Lung microvascular endothelial cell (primary cell): ENCODE data around the gene TTC7B. TPM values are rescaled to one million over a fixed set of nuclear protein-coding genes. Genes with fewer than 3 reads are reported as not detected.

Experiments
- DNase-seq, 2 donors: peaks; one replicate each; pipeline versions ENCODE4 v3.0.0 to v3.0.0-alpha.2; 2010; ENCODE audit warnings: low read depth in 2 of 2
- total RNA-seq: library from RNA; depleted of rRNA; stranded (reverse); fragments of >200 nt; gene quantifications from 2 replicates; pipeline ENCODE4 v1.2.1, GENCODE V29; 2014

The TTC7B gene
- total RNA-seq, 1 donor from 2014 or later = 14.7 TPM

DNA sequence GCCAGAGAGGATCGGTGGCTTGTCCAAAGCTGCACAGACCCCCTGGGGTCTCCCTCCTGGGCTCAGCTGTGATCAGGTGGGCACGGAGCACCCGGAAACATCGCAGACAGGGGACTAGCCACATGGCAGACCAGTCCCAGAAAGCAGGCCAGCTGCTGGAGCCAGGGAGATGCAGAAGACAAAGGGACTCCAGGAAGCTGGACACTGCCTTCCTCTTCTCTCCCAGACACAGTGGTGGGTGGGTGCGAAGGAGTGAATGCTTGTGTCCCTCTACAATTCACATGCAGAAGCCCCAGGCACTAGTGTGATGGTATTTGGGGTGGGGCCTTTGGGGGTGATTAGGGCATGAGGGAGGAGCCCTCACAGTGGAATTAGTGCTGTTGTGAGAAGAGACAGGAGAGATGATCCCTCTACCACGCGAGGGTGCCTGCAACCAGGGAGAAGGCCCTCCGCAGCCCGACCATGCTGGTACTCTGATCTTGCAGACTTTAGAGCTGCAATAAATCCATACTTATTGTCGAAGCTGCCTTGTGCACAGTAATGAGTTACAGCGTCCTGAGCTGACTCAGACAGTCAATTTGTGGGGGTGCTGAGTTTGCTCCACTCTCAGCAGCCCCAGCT lies 324.2 kb downstream of the TTC7B start:
- no peak for DNase-seq

DNA sequence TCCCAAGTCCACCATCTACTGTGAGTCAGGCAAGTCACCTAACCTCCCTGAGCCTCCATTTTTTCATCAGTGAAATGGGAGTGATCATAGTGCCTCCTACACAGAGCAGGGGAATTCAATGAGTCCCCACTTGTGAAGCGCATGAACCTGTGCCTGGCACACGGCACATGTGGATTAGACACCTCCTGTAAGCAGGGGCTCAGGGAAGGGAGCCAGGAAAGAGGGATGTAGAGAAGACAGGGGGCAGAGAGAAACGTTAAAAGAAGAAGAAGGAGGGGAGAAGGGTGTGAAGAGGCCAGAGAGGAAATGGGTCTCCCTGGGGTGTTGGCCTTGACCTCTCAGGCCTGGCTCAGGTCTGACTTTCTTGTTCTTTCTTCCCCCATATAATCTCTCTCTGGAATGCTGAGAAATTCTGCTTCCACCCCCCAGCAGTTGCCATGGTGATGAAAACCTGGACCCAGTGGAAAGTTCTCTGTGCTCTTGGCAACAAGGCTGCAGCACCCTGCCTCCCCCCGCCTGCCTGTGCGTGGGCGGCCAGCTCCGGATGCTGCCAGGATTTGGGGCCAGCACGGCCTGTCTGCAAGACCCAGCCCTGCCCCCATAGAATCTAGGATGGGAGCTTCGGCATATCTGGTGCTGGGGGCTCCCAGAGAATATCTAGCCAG lies 324.9 kb downstream of the TTC7B start:
- peak in 1 of 2 donors; percentile 81 for DNase-seq

DNA sequence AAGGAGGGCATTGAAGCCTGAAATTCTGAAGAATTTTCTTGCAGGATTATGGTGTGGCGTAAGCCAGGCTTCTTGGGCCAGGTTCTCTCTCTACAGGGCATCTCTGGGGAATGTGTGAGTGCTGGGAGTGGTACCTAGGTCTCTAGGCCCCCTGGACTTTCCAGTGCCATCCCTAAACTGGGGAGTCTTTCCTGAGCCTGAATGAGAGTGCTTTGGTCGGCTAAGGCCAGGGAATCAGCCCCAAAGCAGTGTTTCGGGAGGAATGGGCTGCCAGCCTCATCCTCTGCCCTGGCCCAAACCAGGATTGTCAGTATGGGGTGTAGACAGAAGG lies 325.5 kb downstream of the TTC7B start:
- no peak for DNase-seq

DNA sequence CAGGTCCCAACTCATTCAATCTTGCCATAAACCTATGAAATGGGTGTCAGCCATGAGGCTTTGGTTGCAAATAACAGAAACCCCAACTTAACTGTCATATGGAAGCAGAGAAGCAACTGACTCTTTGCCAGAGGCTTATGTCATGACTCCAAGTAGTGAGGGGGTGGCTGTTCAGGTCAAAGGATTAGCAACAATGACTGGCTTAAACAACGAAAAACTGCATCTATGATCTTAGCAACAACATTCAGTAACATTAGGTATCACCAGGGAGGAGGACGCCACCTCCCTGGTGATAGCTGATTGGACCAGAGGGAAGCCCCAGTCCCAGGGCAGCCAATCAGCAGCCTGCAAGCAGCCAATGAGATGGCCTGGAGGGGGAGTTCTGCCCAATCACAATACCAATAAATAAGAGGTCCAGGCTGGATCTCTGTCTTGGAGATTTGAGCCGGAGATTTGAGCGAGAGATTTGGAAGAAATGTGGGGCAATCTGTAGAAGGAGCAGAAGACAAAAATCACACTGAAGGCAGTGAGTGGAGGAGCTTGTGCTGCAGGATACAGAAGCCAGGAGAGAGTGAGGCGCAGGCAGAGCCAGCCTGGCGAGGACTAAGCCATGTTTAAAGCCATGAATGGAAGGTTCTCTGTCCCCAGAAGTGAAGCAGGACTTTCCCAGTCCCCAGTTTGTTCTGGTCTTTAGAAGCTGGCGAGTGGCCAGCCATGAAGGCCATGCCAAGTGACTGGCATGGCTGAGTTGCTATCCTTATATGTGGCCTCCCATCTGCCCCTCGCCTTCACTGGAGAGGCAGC lies 326.1 kb downstream of the TTC7B start:
- DNase-seq = no peak

DNA sequence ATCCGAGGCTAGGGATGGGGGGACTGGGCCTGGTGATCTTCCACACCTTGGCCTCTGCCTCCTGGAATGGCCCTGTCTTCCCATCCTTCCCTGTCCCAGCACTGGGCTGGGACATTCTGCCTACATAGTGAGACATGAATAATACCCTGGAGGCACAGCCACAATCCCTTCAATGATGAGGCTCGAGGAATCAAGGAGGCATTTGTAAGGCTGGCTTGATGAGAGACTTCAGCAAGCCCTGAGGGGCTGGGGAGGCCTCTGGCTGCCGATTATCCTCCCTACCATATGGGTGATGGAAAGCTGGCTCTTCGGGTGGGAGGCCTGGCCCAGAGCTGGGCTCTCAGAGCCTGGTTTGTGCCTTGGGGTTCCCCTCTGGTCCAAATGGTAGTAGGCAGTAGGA lies 326.9 kb downstream of the TTC7B start:
- no peak for DNase-seq

DNA sequence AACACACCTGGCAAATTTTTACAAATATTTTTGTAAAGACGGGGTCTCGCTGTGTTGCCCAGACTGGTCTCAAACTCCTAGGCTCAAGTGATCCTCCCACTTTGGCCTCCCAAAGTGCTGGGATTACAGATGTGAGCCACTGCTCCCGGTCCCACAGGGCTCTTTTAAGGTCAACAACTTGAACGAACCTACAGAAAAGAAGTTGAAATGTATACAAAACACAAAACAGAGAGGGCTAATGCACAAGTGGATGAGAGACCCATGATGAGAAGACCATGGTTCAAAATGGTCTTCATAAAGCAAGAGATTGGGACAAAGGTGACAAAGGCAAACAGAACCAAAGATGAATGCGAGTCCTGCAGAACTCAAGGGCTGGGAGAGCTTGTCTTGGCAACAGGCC lies 328.0 kb downstream of the TTC7B start:
- DNase-seq = no peak

DNA sequence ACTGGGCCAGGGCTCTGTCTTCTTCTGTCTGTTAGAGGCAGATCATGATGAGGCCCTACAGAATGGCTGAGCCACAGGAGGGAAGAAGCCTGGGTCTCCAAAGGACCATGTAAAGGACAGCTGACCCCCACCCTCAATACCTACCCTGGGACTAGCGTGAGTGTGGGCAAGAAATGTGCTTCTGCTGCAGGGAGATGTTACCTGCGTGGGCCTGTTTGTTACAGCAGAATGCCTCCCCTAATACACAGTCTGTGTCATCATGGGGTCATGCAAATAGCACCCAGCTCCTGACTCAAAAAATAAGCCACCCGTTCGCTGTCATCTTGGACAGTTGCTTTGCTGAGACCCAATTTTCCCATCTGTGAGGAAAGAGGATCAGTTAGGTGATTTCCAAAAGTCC lies 328.8 kb downstream of the TTC7B start:
- DNase-seq = no peak

DNA sequence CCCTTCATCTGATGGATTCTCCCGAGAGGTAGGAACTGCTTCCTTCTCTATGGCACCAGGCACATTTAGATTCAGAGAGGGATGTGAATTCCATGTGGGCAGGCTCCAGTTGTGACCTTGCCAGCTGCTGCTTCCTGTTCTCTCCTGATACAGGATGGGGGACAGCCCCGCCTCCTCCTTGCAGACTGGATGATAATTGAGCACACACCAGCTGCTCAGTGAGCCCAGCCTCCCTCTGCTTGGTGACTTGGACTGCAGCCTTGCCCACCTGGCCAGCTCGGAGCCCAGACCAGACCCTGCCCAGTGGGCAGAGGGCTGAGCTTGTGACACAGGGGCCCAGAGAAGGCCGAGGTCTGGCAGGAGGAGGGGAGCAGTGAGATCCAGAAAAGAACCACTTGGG lies 329.2 kb downstream of the TTC7B start:
- DNase-seq = peak; percentile 26 to 57

DNA sequence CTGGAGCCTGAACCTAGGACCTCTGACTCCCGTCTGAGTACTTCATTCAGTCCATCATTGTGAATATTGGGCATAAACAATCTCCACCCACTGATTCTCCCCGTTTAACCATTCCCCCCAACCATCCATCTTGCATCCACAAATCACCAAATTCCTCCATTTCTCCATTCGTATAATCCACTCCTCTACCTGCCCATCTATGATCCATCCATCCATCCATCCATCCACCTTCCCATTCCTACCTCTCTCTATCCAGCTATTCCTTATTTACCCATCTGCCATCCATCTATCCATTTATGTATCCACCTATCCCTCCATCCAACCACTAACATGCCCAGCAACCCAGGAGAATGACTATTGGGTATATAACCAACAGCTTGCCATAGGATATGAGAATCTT lies 331.9 kb downstream of the TTC7B start:
- no peak for DNase-seq

DNA sequence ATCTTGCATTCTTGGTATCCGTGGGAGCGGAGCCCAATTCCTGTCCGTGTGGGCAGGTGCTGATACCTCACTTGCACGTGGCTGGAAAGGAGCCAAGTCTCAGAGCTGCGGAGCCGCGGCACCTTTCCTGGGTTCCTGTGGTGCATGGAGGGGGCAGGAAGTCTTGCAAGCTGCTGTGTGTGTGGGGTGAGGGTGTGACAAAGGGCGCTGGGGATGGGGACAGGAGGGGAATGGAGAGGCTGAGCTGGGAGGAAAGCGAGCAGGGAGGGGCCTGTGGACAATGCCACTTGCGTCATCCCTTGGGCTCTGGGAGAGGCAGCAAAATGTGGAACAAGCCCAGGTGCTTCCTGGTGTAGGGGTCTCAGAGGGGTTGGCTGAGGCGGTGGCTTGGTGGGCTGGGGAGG lies 332.7 kb downstream of the TTC7B start:
- peak; percentile 35 for DNase-seq

DNA sequence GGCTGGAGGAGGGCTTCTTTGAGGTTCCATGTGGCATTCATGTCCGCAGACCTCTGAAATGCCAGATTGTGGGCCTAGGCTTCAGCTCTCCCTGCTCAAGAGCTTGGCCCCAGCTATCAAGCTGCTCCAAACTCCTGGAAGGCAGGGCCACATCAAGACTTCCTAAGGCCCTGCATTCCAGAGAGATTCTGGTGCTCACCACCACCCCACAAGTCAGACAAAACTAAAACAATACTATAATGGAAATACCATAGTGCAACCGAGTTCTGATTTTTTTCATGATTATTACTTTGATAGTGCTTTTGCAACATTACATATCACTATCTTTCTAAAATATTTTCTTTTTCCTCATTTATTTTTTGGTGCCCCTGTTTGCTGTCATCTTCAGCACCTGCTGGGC lies 333.1 kb downstream of the TTC7B start:
- DNase-seq = no peak

DNA sequence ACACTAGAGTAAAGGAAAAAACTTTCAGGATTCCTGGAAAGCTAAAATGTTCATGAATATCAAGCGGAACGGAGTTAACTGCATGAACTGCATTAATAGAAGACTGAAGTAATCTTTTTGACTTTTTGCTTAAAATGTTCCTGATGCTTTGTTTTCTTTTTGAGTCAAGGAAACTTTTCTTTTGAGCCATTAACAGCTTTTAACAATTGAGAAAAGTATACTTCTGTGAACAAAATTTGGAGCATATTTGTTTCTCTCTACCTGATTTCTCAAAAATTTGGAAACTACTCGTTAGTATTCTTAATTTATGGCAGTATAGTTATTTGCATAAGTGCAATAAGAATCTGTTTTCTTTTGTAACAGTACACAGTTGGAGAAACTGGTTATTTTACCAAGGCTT lies 340.9 kb downstream of the TTC7B start:
- no peak for DNase-seq

Other genes with a start within 250 kb of the TTC7B start
- gene RPS6KA5, start 244.2 kb upstream of the TTC7B start, total RNA-seq = 0.65 and 1.2 TPM in 2 replicates